PC-9 (cell line): ENCODE results near the gene ROBO4. TPM values are rescaled to one million over a fixed set of nuclear protein-coding genes. Genes with fewer than 3 reads are reported as not detected.

ENCODE experiments used
- BruUV-seq: library from RNA; stranded (reverse); fragments of 400-500 nt; replicated peaks from 2 replicates; lab custom pipeline; 2021; lab: Mats Ljungman, UMichigan
- CTCF ChIA-PET: fragments of 300-600 bp; sonication (Branson Sonifier 250); formaldehyde crosslinking; loops from one replicate; lab custom pipeline; 2022; ENCODE audit warnings: antibody characterized with exemption; lab: Charles Lee
- POLR2A ChIA-PET: fragments of 300-600 bp; sonication (Branson Sonifier 250); formaldehyde crosslinking; loops from one replicate; lab custom pipeline; 2022; ENCODE audit warnings: antibody characterized with exemption; ENCODE audit not compliant: unreplicated experiment; lab: Charles Lee
- DNase-seq, 2 experiments: peaks; one replicate each; pipeline versions ENCODE4 v3.0.0 to v3.0.0-alpha.2; 2015 to 2022; ENCODE audit warnings: mixed read lengths in 1 of 2
- H2AFZ ChIP-seq: fragments of 200-600 bp; sonication (generic); 2 replicates; pipeline ENCODE4 v1.8.1; 2017; ENCODE audit warnings: antibody characterized with exemption
- H3F3A ChIP-seq: fragments of 200-600 bp; sonication (generic); 2 replicates; pipeline ENCODE4 v1.8.1; 2017; ENCODE audit warnings: antibody characterized with exemption, mild to moderate bottlenecking, low read depth; ENCODE audit not compliant: insufficient read depth
- H3K27ac ChIP-seq: fragments of 200-600 bp; sonication (generic); 2 replicates; pipeline ENCODE4 v1.6.1; 2016; ENCODE audit warnings: mixed run types
- H3K27me3 ChIP-seq: fragments of 200-600 bp; sonication (generic); 2 replicates; pipeline ENCODE4 v1.6.1; 2016; ENCODE audit warnings: low read depth, mixed run types; ENCODE audit not compliant: insufficient read depth
- H3K36me3 ChIP-seq: fragments of 200-600 bp; sonication (generic); 2 replicates; pipeline ENCODE4 v1.6.1; 2016; ENCODE audit warnings: low read depth, mixed run types
- H3K4me1 ChIP-seq: fragments of 200-600 bp; sonication (generic); replicated peaks from 2 replicates; pipeline ENCODE4 v1.6.1; 2016; ENCODE audit warnings: mixed run types; ENCODE audit not compliant: insufficient read depth
- H3K4me2 ChIP-seq: fragments of 200-600 bp; sonication (generic); 2 replicates; pipeline ENCODE4 v1.6.1; 2017; ENCODE audit warnings: mixed run types
- H3K4me3 ChIP-seq: fragments of 200-600 bp; sonication (generic); 2 replicates; pipeline ENCODE4 v1.6.1; 2016; ENCODE audit warnings: mixed run types
- H3K79me2 ChIP-seq: fragments of 200-600 bp; sonication (generic); 2 replicates; pipeline ENCODE4 v1.6.1; 2017; ENCODE audit warnings: low read depth, mixed run types
- H3K9me2 ChIP-seq: fragments of 200-600 bp; sonication (generic); 2 replicates; pipeline ENCODE4 v1.8.1; 2017; ENCODE audit warnings: mild to moderate bottlenecking; ENCODE audit not compliant: insufficient read depth
- H3K9me3 ChIP-seq: fragments of 200-600 bp; sonication (generic); 2 replicates; pipeline ENCODE4 v1.8.1; 2016; ENCODE audit warnings: low read depth; ENCODE audit not compliant: insufficient read depth
- H4K20me1 ChIP-seq: fragments of 200-600 bp; sonication (generic); 2 replicates; pipeline ENCODE4 v1.8.1; 2017; ENCODE audit not compliant: insufficient read depth
- CTCF ChIP-seq: fragments of 200-600 bp; sonication (generic); conservative IDR thresholded peaks from 2 replicates; pipeline ENCODE4 v1.6.1; 2017; ENCODE audit warnings: mixed run types, antibody characterized with exemption, mild to moderate bottlenecking, moderate library complexity
- EZH2 ChIP-seq: fragments of 200-600 bp; sonication (generic); IDR thresholded peaks from 2 replicates; pipeline ENCODE4 v1.8.0; 2017; ENCODE audit warnings: antibody characterized with exemption, low read depth
- intact Hi-C: fragments of 100-400 bp; cut with micrococcal nuclease; formaldehyde crosslinking; loops from one replicate; pipeline ENCODE4 v1.10.0; 2022; ENCODE audit not compliant: unreplicated experiment
- total RNA-seq: library from RNA; stranded (reverse); gene quantifications from 2 replicates; pipeline ENCODE4 v1.2.3, GENCODE V29; 2021

The ROBO4 gene
- total RNA-seq, 1 experiment from 2014 or later: not detected

- H3K36me3 ChIP-seq: no peaks in the 10 kb centered on the region
- no peaks in the 10 kb centered on the region for H3K9me3 ChIP-seq
- H3F3A ChIP-seq: no peaks in the 10 kb centered on the region
- H3K4me3 ChIP-seq: no peak overlapping the region
- no peak overlapping the region for H3K27ac ChIP-seq
- no peak for TF ChIP-seq CTCF
- TF ChIP-seq EZH2: no peak
- DNase-seq: no peak
- no peaks in the 10 kb centered on the region for H3K9me2 ChIP-seq
- H3K27me3 ChIP-seq: peaks cover 19% of the 10 kb centered on the region; the same call in 1 of the 2 replicates
- POLR2A ChIA-PET: no interaction called here
- no peaks in the 10 kb centered on the region for H4K20me1 ChIP-seq
- no peaks in the 10 kb centered on the region for H3K4me1 ChIP-seq
- intact Hi-C loops: no loop called here
- no peak overlapping the region for H3K4me2 ChIP-seq
- H2AFZ ChIP-seq: no peak overlapping the region
- no peaks in the 10 kb centered on the region for H3K79me2 ChIP-seq
- CTCF ChIA-PET: interaction anchor here (0.6 kb wide), 1 partner anchor 33 kb away, joined by 5 read pairs; no protein-coding TSS in a partner anchor
- no TSS peak for BruUV-seq
Observed at GRCh38 chr11:124920356-124920755, 22.7 kb upstream of the ROBO4 start.

- H3K9me3 ChIP-seq: no peaks in the 10 kb centered on the region
- H3K79me2 ChIP-seq: no peaks in the 10 kb centered on the region
- H3K4me3 ChIP-seq: no peak overlapping the region
- intact Hi-C loops: no loop called here
- ChIA-PET POLR2A (no interaction called here), CTCF (no interaction called here)
- DNase-seq: no peak
- H3K4me1 ChIP-seq: no peaks in the 10 kb centered on the region
- no TSS peak for BruUV-seq
- H3K27ac ChIP-seq: no peak overlapping the region
- no peaks in the 10 kb centered on the region for H3K36me3 ChIP-seq
- no peaks in the 10 kb centered on the region for H3F3A ChIP-seq
- TF ChIP-seq CTCF: no peak
- no peak for TF ChIP-seq EZH2
- no peaks in the 10 kb centered on the region for H4K20me1 ChIP-seq
- H3K9me2 ChIP-seq: no peaks in the 10 kb centered on the region
- H2AFZ ChIP-seq: no peak overlapping the region
- no peak overlapping the region for H3K4me2 ChIP-seq
- H3K27me3 ChIP-seq: peaks cover 19% of the 10 kb centered on the region; the same call in 1 of the 2 replicates
Observed at GRCh38 chr11:124919898-124920297, 22.2 kb upstream of the ROBO4 start.

GRCh38 chr11:124918950-124919349, 21.3 kb upstream of the ROBO4 start, which contains the start of gene HEPN1:
HEPN1 (plus strand) TSS chr11:124919250.
- Histone ChIP-seq H3F3A (no peaks in the 10 kb centered on the region), H3K27me3 (peaks cover 19% of the 10 kb centered on the region; the same call in 1 of the 2 replicates), H3K4me3 (no peak within 1 kb of the TSS), H3K27ac (no peak within 1 kb of the TSS), H3K36me3 (no peaks in the 10 kb centered on the region), H4K20me1 (no peaks in the 10 kb centered on the region), H3K9me3 (no peaks in the 10 kb centered on the region), H3K4me2 (no peak within 1 kb of the TSS), H3K79me2 (no peaks in the 10 kb centered on the region), H3K9me2 (no peaks in the 10 kb centered on the region), H3K4me1 (no peaks in the 10 kb centered on the region), H2AFZ (no peak within 1 kb of the TSS)
- no peak for DNase-seq
- POLR2A ChIA-PET: no interaction called here
- no TSS peak for BruUV-seq
- TF ChIP-seq CTCF: no peak
- TF ChIP-seq EZH2: no peak
- intact Hi-C loops: no loop called here
- CTCF ChIA-PET: no interaction called here
